ENCODE measurements around the gene ZC3H8.
A peak's percentile ranks its signal among the peaks of the same experiment; 100 is the strongest.

ZC3H8 gene

GRCh38 chr2:112189001-112189556, 65.8 kb downstream of the ZC3H8 start:
- TF ChIP-seq CTCF (IDR thresholded peaks at IDR 0.05; ENCODE audit: low read depth, low read length), result no peak
- no peak for DNase-seq (ENCODE audit: low read depth in 2 of 2)
- no peak overlapping the region for H3K4me3 ChIP-seq (replicated peaks in 1 of 2; ENCODE audit: low read depth in 2 of 2, low read length in 2 of 2)

GRCh38 chr2:112187805-112188596, 66.8 kb downstream of the ZC3H8 start:
- DNase-seq (ENCODE audit: low read depth in 2 of 2), result peak; percentile 18 to 60
- no peak for TF ChIP-seq CTCF (IDR thresholded peaks at IDR 0.05; ENCODE audit: low read depth, low read length)
- H3K4me3 ChIP-seq (replicated peaks in 1 of 2; ENCODE audit: low read depth in 2 of 2, low read length in 2 of 2), result no peak overlapping the region

GRCh38 chr2:112187046-112187715, 67.7 kb downstream of the ZC3H8 start:
- TF ChIP-seq CTCF (IDR thresholded peaks at IDR 0.05; ENCODE audit: low read depth, low read length), result no peak
- DNase-seq (ENCODE audit: low read depth in 2 of 2), result no peak
- no peak overlapping the region for H3K4me3 ChIP-seq (replicated peaks in 1 of 2; ENCODE audit: low read depth in 2 of 2, low read length in 2 of 2)

- TF ChIP-seq CTCF (IDR thresholded peaks at IDR 0.05; ENCODE audit: low read depth, low read length), result no peak
- no peak for DNase-seq (ENCODE audit: low read depth in 2 of 2)
These were observed 69.7 kb downstream of the ZC3H8 start for GRCh38 chr2:112185131-112185530.

GRCh38 chr2:112184121-112184520, 70.7 kb downstream of the ZC3H8 start:
- no peak overlapping the region for H3K4me3 ChIP-seq (replicated peaks in 1 of 2; ENCODE audit: low read depth in 2 of 2, low read length in 2 of 2)
- no peak for TF ChIP-seq CTCF (IDR thresholded peaks at IDR 0.05; ENCODE audit: low read depth, low read length)
- no peak for DNase-seq (ENCODE audit: low read depth in 2 of 2)

More at GRCh38 chr2:112185131-112185530, 69.7 kb downstream of the ZC3H8 start:
- H3K4me3 ChIP-seq (replicated peaks in 1 of 2; ENCODE audit: low read depth in 2 of 2, low read length in 2 of 2), result no peak overlapping the region

GRCh38 chr2:112183327-112184025, 71.4 kb downstream of the ZC3H8 start:
- TF ChIP-seq CTCF (IDR thresholded peaks at IDR 0.05; ENCODE audit: low read depth, low read length), result no peak
- no peak for DNase-seq (ENCODE audit: low read depth in 2 of 2)
- no peak overlapping the region for H3K4me3 ChIP-seq (replicated peaks in 1 of 2; ENCODE audit: low read depth in 2 of 2, low read length in 2 of 2)

All from cardiac fibroblast (primary cell).